HT1080 (cell line): Measurements from ENCODE around the gene IARS2. TPM values are rescaled to one million over a fixed set of nuclear protein-coding genes. Genes with fewer than 3 reads are reported as not detected.
A peak's percentile ranks its signal among the peaks of the same experiment; 100 is the strongest.
"Not testable (repeated sequence)": the region's sequence is repeated elsewhere in the genome, so short reads cannot be mapped to it uniquely, and the experiment has no call there.

Experiments used
- DNase-seq: peaks from one replicate; pipeline ENCODE4 v3.0.0-alpha.2; 2015; ENCODE audit warnings: low read depth
- small RNA-seq: library from RNA; depleted of rRNA; stranded (forward); fragments of <200 nt; gene quantifications from one replicate; pipeline ENCODE3, GENCODE V24; 2014
- total RNA-seq: library from RNA; depleted of rRNA; stranded (reverse); fragments of >200 nt; shearing (Covaris generic); gene quantifications from 2 replicates; pipeline ENCODE4 v1.2.3, GENCODE V29; 2014; rRNA removed

IARS2 gene
- total RNA-seq, 1 experiment from 2014 or later: 87.0 TPM

- DNase-seq: no peak
These were observed 66.1 kb downstream of the IARS2 start for GRCh38 chr1:220160027-220160426.

- DNase-seq: no peak
These were observed 70.2 kb downstream of the IARS2 start for GRCh38 chr1:220164116-220164515.

- DNase-seq: no peak
These were observed 70.6 kb downstream of the IARS2 start for GRCh38 chr1:220164517-220164916.

- DNase-seq: no peak
These were observed 72.9 kb downstream of the IARS2 start for GRCh38 chr1:220166853-220167252.

GRCh38 chr1:220169887-220170286 is 76.0 kb downstream of the IARS2 start:
- not testable (repeated sequence) for DNase-seq

- DNase-seq: no peak
These were observed 77.0 kb downstream of the IARS2 start for GRCh38 chr1:220170836-220171526.

GRCh38 chr1:220176540-220176939 is 82.6 kb downstream of the IARS2 start:
- DNase-seq: no peak

GRCh38 chr1:220182111-220182510 is 88.2 kb downstream of the IARS2 start:
- DNase-seq: no peak

- no peak for DNase-seq
These were observed 88.7 kb downstream of the IARS2 start for GRCh38 chr1:220182656-220183055.

GRCh38 chr1:220184506-220184905 is 90.6 kb downstream of the IARS2 start:
- no peak for DNase-seq

- DNase-seq: no peak
These were observed 92.8 kb downstream of the IARS2 start for GRCh38 chr1:220186752-220187151.

GRCh38 chr1:220188538-220188937 is 94.6 kb downstream of the IARS2 start:
- DNase-seq: no peak

- DNase-seq: peak; percentile 7
These were observed 95.9 kb downstream of the IARS2 start for GRCh38 chr1:220189750-220190347.

- no peak for DNase-seq
These were observed 101.8 kb downstream of the IARS2 start for GRCh38 chr1:220195701-220196100.

Small RNA genes within 50 kb of the gene (small RNA-seq; reads per million reads assigned to genes)
- gene MIR194-1 (not detected), gene MIR215 (0.07 reads per million)

Other genes with a start within 250 kb of the IARS2 start
- gene SLC30A10, start 165.6 kb upstream of the IARS2 start, total RNA-seq: not detected in 2 replicates
- gene EPRS1, start 47.6 kb upstream of the IARS2 start, total RNA-seq: 89.2 and 95.3 TPM in 2 replicates
- gene BPNT1, start 4.3 kb upstream of the IARS2 start, total RNA-seq: 27.4 and 29.2 TPM in 2 replicates
- gene RAB3GAP2, start 178.3 kb downstream of the IARS2 start, total RNA-seq: 16.6 and 17.1 TPM in 2 replicates